GM12878 (cell line): ENCODE results near the gene MST1. TPM values are rescaled to one million over a fixed set of nuclear protein-coding genes. Genes with fewer than 3 reads are reported as not detected.

Experiments
- BCL11A ChIP-seq: IDR thresholded peaks from 2 replicates; pipeline ENCODE4 v1.6.1; 2011; ENCODE audit warnings: low read depth, low read length
- BMI1 ChIP-seq: fragments of 450-650 bp; IDR thresholded peaks from 2 replicates; pipeline ENCODE4 v1.6.1; 2016; ENCODE audit warnings: mild to moderate bottlenecking, moderate library complexity, borderline replicate concordance
- CEBPB ChIP-seq, 2 experiments: fragments of 150-350 bp in 1 of 2; IDR thresholded peaks; 2 replicates each; pipeline ENCODE4 v1.6.1; 2012 to 2014; ENCODE audit warnings: low read depth in 2 of 2, low read length in 2 of 2, borderline replicate concordance in 1 of 2, inconsistent platforms in 1 of 2
- CREB1 ChIP-seq: IDR thresholded peaks from 2 replicates; pipeline ENCODE4 v1.6.1; 2012; ENCODE audit warnings: low read depth, mild to moderate bottlenecking, inconsistent platforms
- HSF1 ChIP-seq: fragments of 150-350 bp; IDR thresholded peaks from 2 replicates; pipeline ENCODE4 v1.6.1; 2014; ENCODE audit warnings: mild to moderate bottlenecking, low read depth, low read length
- JUND ChIP-seq: IDR thresholded peaks from 2 replicates; pipeline ENCODE4 v1.6.1; 2012; ENCODE audit warnings: low read depth, mild to moderate bottlenecking, low read length, improper control_type of control experiment, moderate library complexity
- PAX5 ChIP-seq: IDR thresholded peaks from 2 replicates; pipeline ENCODE4 v1.6.1; 2011; ENCODE audit warnings: low read depth, low read length, borderline replicate concordance
- POLR2AphosphoS2 ChIP-seq: IDR thresholded peaks from 2 replicates; pipeline ENCODE4 v1.6.1; 2011; ENCODE audit warnings: low read depth, mild to moderate bottlenecking, low read length, improper control_type of control experiment, moderate library complexity
- POU2F2 ChIP-seq: IDR thresholded peaks from 3 replicates; pipeline ENCODE4 v1.6.1; 2011; ENCODE audit warnings: low read depth, mild to moderate bottlenecking, low read length, borderline replicate concordance
- RFX5 ChIP-seq: IDR thresholded peaks from 2 replicates; pipeline ENCODE4 v1.6.1; 2011; ENCODE audit warnings: low read depth, low read length, improper control_type of control experiment
- RUNX3 ChIP-seq: IDR thresholded peaks from 2 replicates; pipeline ENCODE4 v1.6.1; 2012; ENCODE audit warnings: low read length, inconsistent platforms
- SKIL ChIP-seq: fragments of 450-650 bp; IDR thresholded peaks from 2 replicates; pipeline ENCODE4 v1.6.1; 2017; ENCODE audit warnings: mild to moderate bottlenecking, low read depth, inconsistent platforms; ENCODE audit not compliant: poor library complexity, severe bottlenecking
- SMAD1 ChIP-seq: fragments of 450-650 bp; IDR thresholded peaks from 2 replicates; pipeline ENCODE4 v1.6.1; 2018; ENCODE audit warnings: mild to moderate bottlenecking, low read depth; ENCODE audit not compliant: partially characterized antibody
- TCF3 ChIP-seq: IDR thresholded peaks from 2 replicates; pipeline ENCODE4 v1.6.1; 2012; ENCODE audit warnings: low read depth, mild to moderate bottlenecking, low read length, borderline replicate concordance; ENCODE audit not compliant: insufficient read depth
- ZBTB11 ChIP-seq: fragments of 450-650 bp; formaldehyde crosslinking; IDR thresholded peaks from 2 replicates; pipeline ENCODE4 v1.5.0; 2022; ENCODE audit warnings: mild to moderate bottlenecking, missing genetic modification characterization
- ZBTB4 ChIP-seq: fragments of 450-650 bp; formaldehyde crosslinking; IDR thresholded peaks from 2 replicates; pipeline ENCODE4 v1.4.0; 2022; ENCODE audit warnings: mild to moderate bottlenecking, moderate library complexity
- ZNF217 ChIP-seq: fragments of 450-650 bp; IDR thresholded peaks from 2 replicates; pipeline ENCODE4 v1.6.1; 2017; ENCODE audit warnings: antibody characterized with exemption, mild to moderate bottlenecking
- ZZZ3 ChIP-seq: IDR thresholded peaks from 2 replicates; pipeline ENCODE4 v1.6.1; 2011; ENCODE audit warnings: low read depth; ENCODE audit not compliant: control insufficient read depth, insufficient read length
- polyA plus RNA-seq, 11 experiments: library from polyadenylated mRNA; depleted of rRNA in 4 of 11; unstranded in 6 of 11; stranded (reverse) in 5 of 11; fragments of >200 nt; fragmentation: Nextera tagmentation in 4 of 11; fragmentation: Illumina TruSeq in 1 of 11; extraction: Ambion mirVana in 4 of 11; extraction: Trizol in 1 of 11; gene quantifications; 1 replicate in 1 of 11; 2 replicates in 10 of 11; pipeline versions ENCODE4 v1.2.1 to v1.2.3, GENCODE V29; 2011 to 2016; ENCODE audit warnings: inconsistent platforms in 2 of 11, missing spikeins in 2 of 11, low read depth in 1 of 11
- total RNA-seq, 4 experiments: library from RNA; depleted of rRNA in 3 of 4; stranded (reverse); fragments of >200 nt in 3 of 4; fragmentation: Illumina TruSeq in 1 of 4; extraction: Trizol in 1 of 4; gene quantifications; 2 replicates each; pipeline versions ENCODE4 v1.2.1 to v1.2.3, GENCODE V29; 2013 to 2021

Gene MST1
- total and polyA plus RNA-seq, 10 of the 15 experiments (the other 5 are each of a cell fraction or from before 2014, with no cell fraction given) = 1.2 to 25.5 (median 4.1) TPM

- peak; percentile 96 for TF ChIP-seq CREB1
- no peak for TF ChIP-seq JUND
- TF ChIP-seq SMAD1 = peak; percentile 31
- no peak for TF ChIP-seq HSF1
- no peak for TF ChIP-seq CEBPB (IDR thresholded peaks at IDR 0.05; ENCODE audit: borderline replicate concordance in 1 of 2, low read depth in 2 of 2, low read length in 2 of 2)
- TF ChIP-seq ZNF217 = no peak
- no peak for TF ChIP-seq ZBTB4 (CRISPR knock-in tag)
- TF ChIP-seq ZZZ3 = no peak
- TF ChIP-seq POU2F2 = no peak
- TF ChIP-seq BCL11A = no peak
- no peak for TF ChIP-seq SKIL
- no peak for TF ChIP-seq PAX5
- 0 out of 2 replicates have a peak, but pooled peaks have one; percentile 6 for TF ChIP-seq TCF3
- no peak for TF ChIP-seq ZBTB11 (CRISPR knock-in tag)
- peak; percentile 88; the same call in 1 of the 2 replicates for TF ChIP-seq BMI1
- TF ChIP-seq RFX5 = 0 out of 2 replicates have a peak, but pooled peaks have one; percentile 49
- no peak for TF ChIP-seq RUNX3
- TF ChIP-seq POLR2AphosphoS2 = peak; percentile 88
Measured at GRCh38 chr3:49723628-49724551, 34.6 kb upstream of the MST1 start, which contains the start of gene GMPPB (continued).
